GM21381 (cell line): ENCODE data around the gene HSPA4.

ENCODE experiments used
- ATAC-seq: cut with Tn5 transposase; IDR thresholded peaks from one replicate; pipeline ENCODE4 v1.9.1; 2021; ENCODE audit warnings: mild to moderate bottlenecking, moderate library complexity; ENCODE audit not compliant: unreplicated experiment

Gene HSPA4

GRCh38 chr5:133154274-133155075 is 102.7 kb downstream of the HSPA4 start:
- no peak for ATAC-seq

- ATAC-seq: no peak
These were observed 103.6 kb downstream of the HSPA4 start for GRCh38 chr5:133155326-133155969.
